ENCODE measurements around the gene SMIM45.

The SMIM45 gene

DNA sequence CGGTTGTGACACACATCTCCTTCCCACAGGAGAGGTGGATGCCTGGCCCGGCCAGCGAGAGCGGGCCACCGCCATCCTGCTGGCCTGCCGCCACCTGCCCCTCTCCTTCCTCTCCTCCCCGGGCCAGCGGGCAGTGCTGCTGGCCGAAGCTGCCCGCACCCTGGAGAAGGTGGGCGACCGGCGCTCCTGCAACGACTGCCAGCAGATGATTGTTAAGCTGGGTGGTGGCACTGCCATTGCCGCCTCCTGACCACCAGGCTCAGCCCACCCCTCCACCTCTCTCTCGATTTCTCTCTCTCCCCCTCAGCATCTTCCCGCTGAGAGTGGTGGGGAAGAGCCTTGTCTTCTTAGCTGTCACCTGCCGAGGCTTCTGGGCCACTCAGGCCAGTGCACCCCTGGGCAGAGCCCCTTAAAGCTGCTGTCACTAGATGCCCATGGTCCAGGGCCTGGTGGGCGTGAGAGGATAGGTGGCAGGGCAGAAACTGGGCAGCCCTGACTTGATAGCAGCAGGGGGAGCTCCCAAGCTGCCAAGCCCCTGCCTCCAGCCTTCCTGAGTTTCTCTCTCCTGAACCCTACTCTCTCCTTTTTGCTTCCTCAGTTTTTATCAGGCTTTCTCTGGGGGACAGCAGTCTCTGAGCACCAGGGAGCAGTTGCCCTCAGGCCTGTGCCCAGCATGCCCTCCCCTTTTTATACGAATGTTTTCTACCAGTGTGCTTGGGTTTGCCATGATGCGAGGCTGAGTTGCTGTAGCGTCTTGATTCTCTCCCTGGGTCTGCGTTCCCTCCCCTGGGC lies 46.3 kb upstream of the SMIM45 start:
- ATAC-seq (no peak), DNase-seq (ENCODE audit: low spot score) (no peak)
- CTCF ChIA-PET = interaction anchor here (0.6 to 1.6 kb wide), 3 partner anchors 35 to 208 kb away, joined by 4 to 5 read pairs (median 4); no protein-coding TSS in a partner anchor
- Mint-ChIP-seq H3K4me1 (peaks cover 12% of the 10 kb centered on the region), H3K36me3 (peaks cover 21% of the 10 kb centered on the region), H3K4me3 (no peak overlapping the region), H3K9me3 (no peaks in the 10 kb centered on the region), H3K27ac (no peak overlapping the region), H3K27me3 (ENCODE audit: low read depth) (peaks cover 20% of the 10 kb centered on the region)
- TF ChIP-seq TEAD4 (CRISPR knock-in tag; IDR thresholded peaks at IDR 0.05) (no peak), HMGA2 (CRISPR knock-in tag; IDR thresholded peaks at IDR 0.05) (no peak), ZNF425 (CRISPR knock-in tag; conservative IDR thresholded peaks at IDR 0.05) (no peak), ZNF219 (CRISPR knock-in tag; IDR thresholded peaks at IDR 0.05; ENCODE audit: borderline replicate concordance) (no peak), FOXJ3 (CRISPR knock-in tag; IDR thresholded peaks at IDR 0.05; ENCODE audit: borderline replicate concordance) (no peak), RORB (CRISPR knock-in tag; IDR thresholded peaks at IDR 0.05) (no peak), KAT7 (CRISPR knock-in tag; IDR thresholded peaks at IDR 0.05; ENCODE audit: borderline replicate concordance) (no peak), MYBL2 (CRISPR knock-in tag; IDR thresholded peaks at IDR 0.05) (no peak), ZNF532 (CRISPR knock-in tag; IDR thresholded peaks at IDR 0.05; ENCODE audit: borderline replicate concordance) (no peak), GRHL2 (CRISPR knock-in tag; IDR thresholded peaks at IDR 0.05; ENCODE audit: insufficient replicate concordance, severe bottlenecking) (no peak), NR2C2 (CRISPR knock-in tag; IDR thresholded peaks at IDR 0.05) (no peak), TEAD1 (CRISPR knock-in tag; IDR thresholded peaks at IDR 0.05) (no peak), ZBTB43 (CRISPR knock-in tag; IDR thresholded peaks at IDR 0.05) (no peak), ZNF232 (CRISPR knock-in tag; IDR thresholded peaks at IDR 0.05) (no peak)
- TF ChIP-seq, protein P1, sequence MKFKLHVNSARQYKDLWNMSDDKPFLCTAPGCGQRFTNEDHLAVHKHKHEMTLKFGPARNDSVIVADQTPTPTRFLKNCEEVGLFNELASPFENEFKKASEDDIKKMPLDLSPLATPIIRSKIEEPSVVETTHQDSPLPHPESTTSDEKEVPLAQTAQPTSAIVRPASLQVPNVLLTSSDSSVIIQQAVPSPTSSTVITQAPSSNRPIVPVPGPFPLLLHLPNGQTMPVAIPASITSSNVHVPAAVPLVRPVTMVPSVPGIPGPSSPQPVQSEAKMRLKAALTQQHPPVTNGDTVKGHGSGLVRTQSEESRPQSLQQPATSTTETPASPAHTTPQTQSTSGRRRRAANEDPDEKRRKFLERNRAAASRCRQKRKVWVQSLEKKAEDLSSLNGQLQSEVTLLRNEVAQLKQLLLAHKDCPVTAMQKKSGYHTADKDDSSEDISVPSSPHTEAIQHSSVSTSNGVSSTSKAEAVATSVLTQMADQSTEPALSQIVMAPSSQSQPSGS (CRISPR knock-in tag; IDR thresholded peaks at IDR 0.05; ENCODE audit: borderline replicate concordance, low read depth) = no peak
- TF ChIP-seq, protein P2, sequence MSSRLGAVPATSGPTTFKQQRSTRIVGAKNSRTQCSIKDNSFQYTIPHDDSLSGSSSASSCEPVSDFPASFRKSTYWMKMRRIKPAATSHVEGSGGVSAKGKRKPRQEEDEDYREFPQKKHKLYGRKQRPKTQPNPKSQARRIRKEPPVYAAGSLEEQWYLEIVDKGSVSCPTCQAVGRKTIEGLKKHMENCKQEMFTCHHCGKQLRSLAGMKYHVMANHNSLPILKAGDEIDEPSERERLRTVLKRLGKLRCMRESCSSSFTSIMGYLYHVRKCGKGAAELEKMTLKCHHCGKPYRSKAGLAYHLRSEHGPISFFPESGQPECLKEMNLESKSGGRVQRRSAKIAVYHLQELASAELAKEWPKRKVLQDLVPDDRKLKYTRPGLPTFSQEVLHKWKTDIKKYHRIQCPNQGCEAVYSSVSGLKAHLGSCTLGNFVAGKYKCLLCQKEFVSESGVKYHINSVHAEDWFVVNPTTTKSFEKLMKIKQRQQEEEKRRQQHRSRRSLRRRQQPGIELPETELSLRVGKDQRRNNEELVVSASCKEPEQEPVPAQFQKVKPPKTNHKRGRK (CRISPR knock-in tag; IDR thresholded peaks at IDR 0.05; ENCODE audit: borderline replicate concordance) = no peak
- POLR2A ChIA-PET = no interaction called here
